Measurements from ENCODE around the gene CCDC61.

Gene CCDC61

GRCh38 chr19:45971260-45971902 lies 23.9 kb upstream of the CCDC61 start:
- Histone ChIP-seq H3K9ac (ENCODE audit: low read depth, low read length) (no peak overlapping the region), H3K27ac (ENCODE audit: low read length) (no peak overlapping the region), H2AFZ (ENCODE audit: low read depth, low read length) (no peak overlapping the region), H3K4me2 (ENCODE audit: insufficient read depth, low read length) (no peak overlapping the region), H3K36me3 (ENCODE audit: insufficient read depth, low read length) (no peaks in the 10 kb centered on the region), H3K27me3 (ENCODE audit: insufficient read depth, low read length, poor library complexity) (peaks cover 13% of the 10 kb centered on the region), H4K20me1 (ENCODE audit: insufficient read depth, low read length) (peaks cover 5% of the 10 kb centered on the region; the same call in 1 of the 2 replicates), H3K79me2 (ENCODE audit: insufficient read depth, low read length) (no peaks in the 10 kb centered on the region), H3K4me1 (ENCODE audit: insufficient read depth, low read length) (no peaks in the 10 kb centered on the region), H3K9me3 (ENCODE audit: insufficient read depth, low read length, severe bottlenecking) (no peaks in the 10 kb centered on the region), H3K4me3 (ENCODE audit: low read depth in 1 of 2, low read length in 2 of 2) (no peak overlapping the region)
- DNase-seq (no peak), ATAC-seq (ENCODE audit: insufficient read depth, low read depth) (no peak)
- TF ChIP-seq EZH2 (IDR thresholded peaks at IDR 0.05; ENCODE audit: borderline replicate concordance, low read depth, low read length, severe bottlenecking) = no peak
- TF ChIP-seq CTCF (IDR thresholded peaks at IDR 0.05; ENCODE audit: borderline replicate concordance, extremely low read depth, low read length, poor library complexity, severe bottlenecking) = no peak

GRCh38 chr19:45972081-45972946 lies 23.0 kb upstream of the CCDC61 start:
- Histone ChIP-seq H2AFZ (ENCODE audit: low read depth, low read length) (no peak overlapping the region), H3K27ac (ENCODE audit: low read length) (no peak overlapping the region), H3K36me3 (ENCODE audit: insufficient read depth, low read length) (no peaks in the 10 kb centered on the region), H3K27me3 (ENCODE audit: insufficient read depth, low read length, poor library complexity) (peaks cover 13% of the 10 kb centered on the region), H3K79me2 (ENCODE audit: insufficient read depth, low read length) (no peaks in the 10 kb centered on the region), H3K9me3 (ENCODE audit: insufficient read depth, low read length, severe bottlenecking) (no peaks in the 10 kb centered on the region), H3K4me2 (ENCODE audit: insufficient read depth, low read length) (no peak overlapping the region), H4K20me1 (ENCODE audit: insufficient read depth, low read length) (peaks cover 5% of the 10 kb centered on the region; the same call in 1 of the 2 replicates), H3K9ac (ENCODE audit: low read depth, low read length) (no peak overlapping the region), H3K4me3 (ENCODE audit: low read depth in 1 of 2, low read length in 2 of 2) (no peak overlapping the region), H3K4me1 (ENCODE audit: insufficient read depth, low read length) (no peaks in the 10 kb centered on the region)
- ATAC-seq (ENCODE audit: insufficient read depth, low read depth) (no peak), DNase-seq (no peak)
- TF ChIP-seq EZH2 (IDR thresholded peaks at IDR 0.05; ENCODE audit: borderline replicate concordance, low read depth, low read length, severe bottlenecking) = no peak
- TF ChIP-seq CTCF (IDR thresholded peaks at IDR 0.05; ENCODE audit: borderline replicate concordance, extremely low read depth, low read length, poor library complexity, severe bottlenecking) = no peak

- Histone ChIP-seq H3K4me2 (ENCODE audit: insufficient read depth, low read length) (no peak overlapping the region), H3K9ac (ENCODE audit: low read depth, low read length) (no peak overlapping the region), H3K36me3 (ENCODE audit: insufficient read depth, low read length) (no peaks in the 10 kb centered on the region), H3K9me3 (ENCODE audit: insufficient read depth, low read length, severe bottlenecking) (no peaks in the 10 kb centered on the region), H3K27me3 (ENCODE audit: insufficient read depth, low read length, poor library complexity) (peaks cover 13% of the 10 kb centered on the region), H4K20me1 (ENCODE audit: insufficient read depth, low read length) (peaks cover 5% of the 10 kb centered on the region; the same call in 1 of the 2 replicates), H2AFZ (ENCODE audit: low read depth, low read length) (no peak overlapping the region), H3K79me2 (ENCODE audit: insufficient read depth, low read length) (no peaks in the 10 kb centered on the region), H3K4me3 (ENCODE audit: low read depth in 1 of 2, low read length in 2 of 2) (no peak overlapping the region), H3K4me1 (ENCODE audit: insufficient read depth, low read length) (no peaks in the 10 kb centered on the region), H3K27ac (ENCODE audit: low read length) (no peak overlapping the region)
- no peak for TF ChIP-seq EZH2 (IDR thresholded peaks at IDR 0.05; ENCODE audit: borderline replicate concordance, low read depth, low read length, severe bottlenecking)
- no peak for TF ChIP-seq CTCF (IDR thresholded peaks at IDR 0.05; ENCODE audit: borderline replicate concordance, extremely low read depth, low read length, poor library complexity, severe bottlenecking)
- no peak for DNase-seq
- ATAC-seq (ENCODE audit: insufficient read depth, low read depth) = no peak
Measured at GRCh38 chr19:45972947-45973540, 22.2 kb upstream of the CCDC61 start.
